Skeletal muscle tissue (tissue), 5 donors: Measurements from ENCODE around the gene CRLF3. TPM values are rescaled to one million over a fixed set of nuclear protein-coding genes. Genes with fewer than 3 reads are reported as not detected.
"Not testable (repeated sequence)": the region's sequence is repeated elsewhere in the genome, so short reads cannot be mapped to it uniquely, and the experiment has no call there.

Experiments used
- H3K27ac ChIP-seq: one replicate; pipeline ENCODE4 v1.7.0; 2013; ENCODE audit warnings: mild to moderate bottlenecking, low read depth, low read length, inconsistent platforms
- H3K27me3 ChIP-seq, 3 donors: one replicate each; pipeline ENCODE4 v1.7.0; 2013; ENCODE audit warnings: low read length in 3 of 3; ENCODE audit not compliant: control insufficient read depth in 3 of 3, insufficient read depth in 3 of 3
- H3K36me3 ChIP-seq, 3 donors: one replicate each; pipeline ENCODE4 v1.7.0; 2013; ENCODE audit warnings: low read length in 3 of 3; ENCODE audit not compliant: control insufficient read depth in 3 of 3, insufficient read depth in 3 of 3
- H3K4me1 ChIP-seq, 3 donors: one replicate each; pipeline ENCODE4 v1.7.0; 2013; ENCODE audit warnings: low read length in 3 of 3, mild to moderate bottlenecking in 3 of 3; ENCODE audit not compliant: control insufficient read depth in 3 of 3, insufficient read depth in 3 of 3
- H3K4me3 ChIP-seq, 3 donors: one replicate each; pipeline ENCODE4 v1.7.0; 2013; ENCODE audit warnings: low read length in 3 of 3
- H3K9ac ChIP-seq, 3 donors: one replicate each; pipeline ENCODE4 v1.7.0; 2013; ENCODE audit warnings: low read length in 3 of 3, mild to moderate bottlenecking in 3 of 3, moderate library complexity in 2 of 3, low read depth in 1 of 3
- H3K9me3 ChIP-seq, 3 donors: one replicate each; pipeline ENCODE4 v1.7.0; 2013; ENCODE audit warnings: low read length in 3 of 3; ENCODE audit not compliant: control insufficient read depth in 3 of 3
- small RNA-seq: library from RNA; depleted of rRNA; stranded (forward); fragments of <200 nt; gene quantifications from one replicate; pipeline ENCODE3, GENCODE V24; 2014
- total RNA-seq: library from RNA; depleted of rRNA; stranded (reverse); fragments of >200 nt; gene quantifications from one replicate; pipeline ENCODE4 v1.2.3, GENCODE V29; 2014
- donor health status: Osteomylitis.

Gene CRLF3
- total RNA-seq, 1 donor from 2014 or later: 7.8 TPM

GRCh38 chr17:30750982-30751381 lies 73.5 kb downstream of the CRLF3 start:
- H3K9ac ChIP-seq, H3K27ac ChIP-seq, H3K27me3 ChIP-seq, H3K4me3 ChIP-seq, H3K9me3 ChIP-seq, H3K4me1 ChIP-seq, H3K36me3 ChIP-seq: not testable (repeated sequence)

- not testable (repeated sequence) for H3K9ac ChIP-seq, H3K27ac ChIP-seq, H3K36me3 ChIP-seq, H3K4me3 ChIP-seq, H3K9me3 ChIP-seq, H3K4me1 ChIP-seq, H3K27me3 ChIP-seq
These were observed 76.9 kb downstream of the CRLF3 start for GRCh38 chr17:30747621-30748020.

- H3K9me3 ChIP-seq, H3K36me3 ChIP-seq, H3K4me1 ChIP-seq, H3K27me3 ChIP-seq, H3K9ac ChIP-seq, H3K27ac ChIP-seq, H3K4me3 ChIP-seq: not testable (repeated sequence)
These were observed 81.8 kb downstream of the CRLF3 start for GRCh38 chr17:30742669-30743068.

GRCh38 chr17:30736371-30736770 lies 88.1 kb downstream of the CRLF3 start:
- not testable (repeated sequence) for H3K4me1 ChIP-seq, H3K9ac ChIP-seq, H3K27ac ChIP-seq, H3K36me3 ChIP-seq, H3K9me3 ChIP-seq, H3K4me3 ChIP-seq, H3K27me3 ChIP-seq

- H3K9me3 ChIP-seq: not testable (repeated sequence)
These were observed 88.8 kb downstream of the CRLF3 start for GRCh38 chr17:30735644-30736043.

GRCh38 chr17:30735206-30735605 lies 89.3 kb downstream of the CRLF3 start:
- H3K4me1 ChIP-seq, H3K9me3 ChIP-seq: not testable (repeated sequence)

More at GRCh38 chr17:30735644-30736043, 88.8 kb downstream of the CRLF3 start:
- not testable (repeated sequence) for H3K27me3 ChIP-seq, H3K4me1 ChIP-seq, H3K36me3 ChIP-seq, H3K4me3 ChIP-seq, H3K27ac ChIP-seq, H3K9ac ChIP-seq

GRCh38 chr17:30734153-30734552 lies 90.3 kb downstream of the CRLF3 start:
- H3K4me1 ChIP-seq, H3K27me3 ChIP-seq, H3K27ac ChIP-seq, H3K9ac ChIP-seq, H3K9me3 ChIP-seq, H3K36me3 ChIP-seq, H3K4me3 ChIP-seq: not testable (repeated sequence)

More at GRCh38 chr17:30735206-30735605, 89.3 kb downstream of the CRLF3 start:
- not testable (repeated sequence) for H3K9ac ChIP-seq, H3K4me3 ChIP-seq, H3K36me3 ChIP-seq, H3K27ac ChIP-seq, H3K27me3 ChIP-seq

Small RNAs within 50 kb of the gene (small RNA-seq; reads per million reads assigned to genes)
- gene RNU6-298P: not detected

Other genes starting within 250 kb of the CRLF3 start
- gene ATAD5, start 7.3 kb upstream of the CRLF3 start, total RNA-seq: 2.6 TPM
- 8.9 TPM for gene TEFM, start 81.5 kb upstream of the CRLF3 start, total RNA-seq
- gene ADAP2, start 97.3 kb upstream of the CRLF3 start, total RNA-seq: 9.4 TPM
- gene RNF135, start 146.3 kb upstream of the CRLF3 start, total RNA-seq: 5.2 TPM